ENCODE measurements around the gene SLX9.
A peak's percentile ranks its signal among the peaks of the same experiment; 100 is the strongest.
"Not testable (repeated sequence)": the region's sequence is repeated elsewhere in the genome, so short reads cannot be mapped to it uniquely, and the experiment has no call there.

Gene SLX9

GRCh38 chr21:44918107-44918470, 21.7 kb upstream of the SLX9 start:
- no peak for DNase-seq

- DNase-seq: no peak
These were observed 21.2 kb upstream of the SLX9 start for GRCh38 chr21:44918581-44919033.

- DNase-seq: no peak
These were observed 20.5 kb upstream of the SLX9 start for GRCh38 chr21:44919111-44919912.

- DNase-seq: no peak
These were observed 19.7 kb upstream of the SLX9 start for GRCh38 chr21:44919913-44920693.

- peak; percentile 61 for DNase-seq
These were observed 18.9 kb upstream of the SLX9 start, which contains the start of gene ITGB2 for GRCh38 chr21:44920694-44921604. Gene ITGB2, minus strand, starts transcription at chr21:44920899. Its CDS starts 10,117 bp downstream, at chr21:44910782.

- DNase-seq: no peak
These were observed 17.9 kb upstream of the SLX9 start for GRCh38 chr21:44921928-44922327.

GRCh38 chr21:44923480-44924084, 16.2 kb upstream of the SLX9 start:
- DNase-seq: no peak

GRCh38 chr21:44924606-44925377, 15.0 kb upstream of the SLX9 start:
- DNase-seq: no peak

- no peak for DNase-seq
These were observed 14.5 kb upstream of the SLX9 start for GRCh38 chr21:44925378-44925755.

- DNase-seq: peak; percentile 35
These were observed 13.3 kb upstream of the SLX9 start for GRCh38 chr21:44926331-44927101.

- DNase-seq: no peak
These were observed 12.6 kb upstream of the SLX9 start for GRCh38 chr21:44927259-44927586.

GRCh38 chr21:44927587-44928461, 12.0 kb upstream of the SLX9 start:
- peak; percentile 93 for DNase-seq

GRCh38 chr21:44928500-44929241, 11.2 kb upstream of the SLX9 start:
- DNase-seq: not testable (repeated sequence)

- no peak for DNase-seq
These were observed 10.5 kb upstream of the SLX9 start for GRCh38 chr21:44929242-44929798.

GRCh38 chr21:44929799-44930542, 9.9 kb upstream of the SLX9 start:
- DNase-seq: no peak

- DNase-seq: peak; percentile 68
These were observed 9.3 kb upstream of the SLX9 start for GRCh38 chr21:44930543-44930981.

GRCh38 chr21:44931137-44931500, 8.7 kb upstream of the SLX9 start:
- DNase-seq: no peak

All from stimulated activated CD4-positive, alpha-beta T cell treated with anti-CD3 and anti-CD28 coated beads, Interleukin-4, amount 100 ng/mL, for 1 hour (primary cell).